Hepatocyte (in vitro differentiated cells): ENCODE measurements around the gene ABHD2. TPM values are rescaled to one million over a fixed set of nuclear protein-coding genes. Genes with fewer than 3 reads are reported as not detected.

Experiments used
- DNase-seq: peaks from one replicate; pipeline ENCODE4 v3.0.0-alpha.2; 2016; ENCODE audit warnings: low spot score
- H2AFZ ChIP-seq: fragments of 200-600 bp; sonication (generic); 2 replicates; pipeline ENCODE4 v1.6.0; 2016; ENCODE audit warnings: antibody characterized with exemption, mild to moderate bottlenecking
- H3K27ac ChIP-seq: fragments of 200-600 bp; sonication (generic); 2 replicates; pipeline ENCODE4 v1.5.1; 2016; ENCODE audit warnings: mild to moderate bottlenecking
- H3K27me3 ChIP-seq: fragments of 200-600 bp; sonication (generic); 2 replicates; pipeline ENCODE4 v1.6.1; 2016
- H3K36me3 ChIP-seq: fragments of 200-600 bp; sonication (generic); replicated peaks from 2 replicates; pipeline ENCODE4 v1.5.1; 2016; ENCODE audit warnings: low read depth; ENCODE audit not compliant: insufficient read depth
- H3K4me1 ChIP-seq: fragments of 200-600 bp; sonication (generic); 2 replicates; pipeline ENCODE4 v1.5.1; 2016; ENCODE audit warnings: mild to moderate bottlenecking, moderate library complexity; ENCODE audit not compliant: insufficient read depth
- H3K4me2 ChIP-seq: fragments of 200-600 bp; sonication (generic); 2 replicates; pipeline ENCODE4 v1.6.0; 2016
- H3K4me3 ChIP-seq: fragments of 200-600 bp; sonication (generic); 2 replicates; pipeline ENCODE4 v1.5.1; 2016; ENCODE audit warnings: mild to moderate bottlenecking
- H3K79me2 ChIP-seq: fragments of 200-600 bp; sonication (generic); 2 replicates; pipeline ENCODE4 v1.6.0; 2017; ENCODE audit warnings: mild to moderate bottlenecking
- H3K9me2 ChIP-seq: fragments of 200-600 bp; sonication (generic); replicated peaks from 2 replicates; pipeline ENCODE4 v1.6.0; 2017; ENCODE audit warnings: mild to moderate bottlenecking; ENCODE audit not compliant: insufficient read depth
- H3K9me3 ChIP-seq: fragments of 200-600 bp; sonication (generic); 2 replicates; pipeline ENCODE4 v1.5.1; 2016; ENCODE audit warnings: low read depth, mild to moderate bottlenecking
- H4K20me1 ChIP-seq: fragments of 200-600 bp; sonication (generic); 2 replicates; pipeline ENCODE4 v1.6.0; 2016; ENCODE audit warnings: mild to moderate bottlenecking; ENCODE audit not compliant: insufficient read depth, poor library complexity, severe bottlenecking
- EZH2 ChIP-seq: fragments of 200-600 bp; sonication (generic); IDR thresholded peaks from 2 replicates; pipeline ENCODE4 v1.6.1; 2016; ENCODE audit warnings: antibody characterized with exemption, mild to moderate bottlenecking, borderline replicate concordance
- EZH2phosphoT487 ChIP-seq: fragments of 200-600 bp; sonication (generic); IDR thresholded peaks from one replicate; pipeline ENCODE4 v1.6.1; 2018; ENCODE audit warnings: antibody characterized with exemption, mild to moderate bottlenecking, low read depth, moderate library complexity; ENCODE audit not compliant: unreplicated experiment, severe bottlenecking
- WGBS: methylation state at CpG from one replicate; pipeline ENCODE4 v1.1.6; 2016; ENCODE audit warnings: low lambda C conversion rate; ENCODE audit errors: missing lambda C conversion rate; 5-methylcytosine and 5-hydroxymethylcytosine counted together
- polyA plus RNA-seq: library from polyadenylated mRNA; unstranded; fragments of >200 nt; fragmentation: Nextera tagmentation; extraction: Ambion mirVana; gene quantifications from 2 replicates; pipeline ENCODE4 v1.2.1, GENCODE V29; 2016
- total RNA-seq: library from RNA; depleted of rRNA; stranded (reverse); fragments of >200 nt; gene quantifications from 2 replicates; pipeline ENCODE4 v1.2.3, GENCODE V29; 2014
- TF ChIP-seq, protein P1 (sequence below): fragments of 200-600 bp; sonication (generic); IDR thresholded peaks from 2 replicates; pipeline ENCODE4 v1.5.1; 2016; ENCODE audit warnings: antibody characterized with exemption, mild to moderate bottlenecking; ENCODE audit not compliant: poor library complexity

Gene ABHD2
- total and polyA plus RNA-seq, 2 experiments from 2014 or later: 11.7 to 59.7 TPM

DNA sequence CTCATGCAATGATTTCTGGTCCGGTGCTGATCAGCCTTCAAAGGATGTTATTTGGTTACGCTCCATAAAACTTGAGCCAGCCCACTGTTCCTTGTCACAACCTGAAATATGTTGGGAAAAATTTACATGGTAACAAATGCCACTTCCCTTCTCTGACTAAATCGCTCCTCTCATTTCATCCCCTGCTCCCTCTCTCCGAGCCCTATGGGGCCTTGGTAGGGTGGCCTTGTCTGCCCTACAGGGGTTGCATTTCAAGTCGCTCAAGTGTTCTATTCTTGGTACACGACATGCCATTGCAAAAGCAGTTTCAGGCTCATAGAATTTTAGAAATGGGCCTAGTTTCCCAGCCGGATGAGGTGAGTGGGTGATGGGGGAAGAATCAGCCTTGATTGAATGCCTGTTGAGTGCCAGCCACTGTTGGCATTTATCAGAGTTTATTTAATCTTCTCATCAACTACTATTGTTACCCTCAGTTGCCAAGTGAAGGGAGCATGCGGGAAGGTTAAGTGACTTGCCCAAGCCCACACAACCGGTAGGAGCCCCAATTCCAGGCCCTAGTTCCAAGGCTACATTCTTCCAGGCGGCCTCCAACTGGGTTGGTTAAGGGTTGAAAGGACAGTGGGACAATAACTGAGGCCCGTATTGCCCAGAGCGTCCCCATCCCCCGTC lies 961 bp upstream of the ABHD2 start:
- H3K27me3 ChIP-seq: no peaks in the 10 kb centered on the region
- peaks cover 29% of the 10 kb centered on the region for H3K79me2 ChIP-seq
- no peak for DNase-seq
- H3K4me3 ChIP-seq: no peak overlapping the region
- WGBS: 70% methylated on average over 13 of the region's 13 CpGs
- no peaks in the 10 kb centered on the region for H3K36me3 ChIP-seq
- H3K9me3 ChIP-seq: no peaks in the 10 kb centered on the region
- H3K9me2 ChIP-seq: no peaks in the 10 kb centered on the region
- TF ChIP-seq EZH2phosphoT487: no peak
- TF ChIP-seq, protein P1, sequence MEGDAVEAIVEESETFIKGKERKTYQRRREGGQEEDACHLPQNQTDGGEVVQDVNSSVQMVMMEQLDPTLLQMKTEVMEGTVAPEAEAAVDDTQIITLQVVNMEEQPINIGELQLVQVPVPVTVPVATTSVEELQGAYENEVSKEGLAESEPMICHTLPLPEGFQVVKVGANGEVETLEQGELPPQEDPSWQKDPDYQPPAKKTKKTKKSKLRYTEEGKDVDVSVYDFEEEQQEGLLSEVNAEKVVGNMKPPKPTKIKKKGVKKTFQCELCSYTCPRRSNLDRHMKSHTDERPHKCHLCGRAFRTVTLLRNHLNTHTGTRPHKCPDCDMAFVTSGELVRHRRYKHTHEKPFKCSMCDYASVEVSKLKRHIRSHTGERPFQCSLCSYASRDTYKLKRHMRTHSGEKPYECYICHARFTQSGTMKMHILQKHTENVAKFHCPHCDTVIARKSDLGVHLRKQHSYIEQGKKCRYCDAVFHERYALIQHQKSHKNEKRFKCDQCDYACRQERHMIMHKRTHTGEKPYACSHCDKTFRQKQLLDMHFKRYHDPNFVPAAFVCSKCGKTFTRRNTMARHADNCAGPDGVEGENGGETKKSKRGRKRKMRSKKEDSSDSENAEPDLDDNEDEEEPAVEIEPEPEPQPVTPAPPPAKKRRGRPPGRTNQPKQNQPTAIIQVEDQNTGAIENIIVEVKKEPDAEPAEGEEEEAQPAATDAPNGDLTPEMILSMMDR: no peak
- TF ChIP-seq EZH2: no peak
- peak overlapping the region; percentile 7 for H2AFZ ChIP-seq
- H4K20me1 ChIP-seq: no peaks in the 10 kb centered on the region
- H3K4me2 ChIP-seq: peak overlapping the region; percentile 68
- peaks cover 32% of the 10 kb centered on the region for H3K4me1 ChIP-seq
- H3K27ac ChIP-seq: peak overlapping the region; percentile 80

- DNase-seq: peak; percentile 41
- no peaks in the 10 kb centered on the region for H3K36me3 ChIP-seq
- H3K4me1 ChIP-seq: peaks cover 32% of the 10 kb centered on the region
- peak overlapping the region; percentile 82 for H3K4me2 ChIP-seq
- no peaks in the 10 kb centered on the region for H3K9me2 ChIP-seq
- peaks cover 43% of the 10 kb centered on the region for H3K79me2 ChIP-seq
- H3K27ac ChIP-seq: peak overlapping the region; percentile 36
- WGBS: 20% methylated on average over 35 of the region's 44 CpGs
- peak overlapping the region; percentile 49 for H3K4me3 ChIP-seq
- no peak overlapping the region for H2AFZ ChIP-seq
- H4K20me1 ChIP-seq: no peaks in the 10 kb centered on the region
- no peaks in the 10 kb centered on the region for H3K9me3 ChIP-seq
- TF ChIP-seq EZH2phosphoT487: no peak
- no peak for TF ChIP-seq EZH2
- TF ChIP-seq, protein P1: no peak
- no peaks in the 10 kb centered on the region for H3K27me3 ChIP-seq
Observed at GRCh38 chr15:89088605-89089315, 504 bp downstream of the ABHD2 start.

GRCh38 chr15:89089316-89090230 lies 1.3 kb downstream of the ABHD2 start:
- no peaks in the 10 kb centered on the region for H3K9me2 ChIP-seq
- H3K4me1 ChIP-seq: peaks cover 32% of the 10 kb centered on the region
- H3K36me3 ChIP-seq: no peaks in the 10 kb centered on the region
- no peaks in the 10 kb centered on the region for H3K27me3 ChIP-seq
- H3K79me2 ChIP-seq: peaks cover 51% of the 10 kb centered on the region
- DNase-seq: no peak
- peak overlapping the region; percentile 82 for H3K4me2 ChIP-seq
- no peaks in the 10 kb centered on the region for H4K20me1 ChIP-seq
- H3K4me3 ChIP-seq: peak overlapping the region; percentile 49
- H2AFZ ChIP-seq: no peak overlapping the region
- H3K9me3 ChIP-seq: no peaks in the 10 kb centered on the region
- WGBS: 92% methylated on average over 5 of the region's 5 CpGs
- no peak overlapping the region for H3K27ac ChIP-seq
- TF ChIP-seq EZH2: no peak
- TF ChIP-seq EZH2phosphoT487: no peak
- TF ChIP-seq, protein P1: no peak
